Esophagus muscularis mucosa (tissue), 3 donors: ENCODE results near the gene PANK3.

Experiments
- CTCF ChIP-seq, 3 experiments: fragments of 200-600 bp in 2 of 3; fragments of 450-650 bp in 1 of 3; sonication (generic) in 2 of 3; IDR thresholded peaks; one replicate each; pipeline ENCODE4 v1.5.1; 2017 to 2019; ENCODE audit warnings: antibody characterized with exemption in 3 of 3, mild to moderate bottlenecking in 2 of 3, moderate library complexity in 1 of 3
- POLR2A ChIP-seq: fragments of 450-650 bp; IDR thresholded peaks from one replicate; pipeline ENCODE4 v1.6.1; 2017; ENCODE audit warnings: antibody characterized with exemption, moderate library complexity, mild to moderate bottlenecking, low read depth
- POLR2AphosphoS5 ChIP-seq, 2 donors: sonication (generic); formaldehyde crosslinking; IDR thresholded peaks; one replicate each; pipeline ENCODE4 v1.6.1; 2017; ENCODE audit warnings: antibody characterized with exemption in 2 of 2

GRCh38 chr5:168596927-168597326, 17.8 kb upstream of the PANK3 start:
- TF ChIP-seq CTCF (IDR thresholded peaks at IDR 0.05) (no peak), POLR2A (no peak), POLR2AphosphoS5 (IDR thresholded peaks at IDR 0.05) (no peak)
